Activated gamma-delta T cell treated with Interleukin-2 at 50 U/mL for 16 hours (primary cell): ENCODE measurements around the gene PLEKHM2.

ENCODE experiments used
- DNase-seq: peaks from one replicate; pipeline ENCODE4 v3.0.0-alpha.2; 2020

The PLEKHM2 gene

DNA sequence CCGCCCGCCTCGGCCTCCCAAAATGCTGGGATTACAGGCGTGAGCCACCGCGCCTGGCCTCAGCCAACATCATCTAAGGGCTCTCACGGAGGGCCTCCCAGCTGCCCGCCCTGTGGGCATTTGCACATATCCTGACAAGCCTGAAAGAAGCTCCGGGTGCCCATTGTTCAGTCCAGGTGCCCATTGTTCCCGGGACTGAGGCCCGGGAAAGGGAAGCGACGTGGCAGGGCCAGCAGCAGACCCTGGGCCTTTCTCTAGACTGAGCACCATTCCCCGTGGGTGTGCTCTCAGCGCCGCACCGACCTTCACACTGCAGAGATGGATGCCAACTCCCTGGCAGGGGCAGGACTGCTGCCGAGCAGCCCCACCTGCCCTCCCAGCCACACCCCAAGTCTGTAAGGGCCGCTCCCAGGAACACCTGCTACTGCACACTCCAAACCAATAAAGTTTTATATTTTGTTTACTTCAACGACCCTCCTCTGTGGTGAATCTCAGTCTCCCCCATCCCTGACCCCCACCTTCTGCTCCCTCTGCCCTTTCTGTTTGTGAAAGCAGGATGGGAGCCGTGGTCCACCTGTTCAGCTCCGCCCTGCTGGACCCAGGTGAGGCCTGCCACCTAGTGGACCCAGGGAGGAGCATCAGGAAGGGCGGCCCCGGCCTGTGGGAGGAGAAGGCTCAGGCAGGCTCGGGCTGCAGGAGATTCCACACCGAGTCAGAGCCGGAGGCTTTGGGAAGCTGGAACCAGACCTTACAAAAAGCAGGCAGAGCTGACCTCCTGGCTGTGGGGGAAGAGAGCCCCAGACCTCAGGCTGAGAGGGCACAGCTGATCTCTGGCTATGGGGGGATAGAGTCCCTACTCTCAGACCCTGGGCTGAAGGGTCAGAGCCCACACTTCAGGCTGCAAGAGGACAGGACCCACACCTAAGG lies 57.1 kb downstream of the PLEKHM2 start:
- DNase-seq: peak; percentile 60

DNA sequence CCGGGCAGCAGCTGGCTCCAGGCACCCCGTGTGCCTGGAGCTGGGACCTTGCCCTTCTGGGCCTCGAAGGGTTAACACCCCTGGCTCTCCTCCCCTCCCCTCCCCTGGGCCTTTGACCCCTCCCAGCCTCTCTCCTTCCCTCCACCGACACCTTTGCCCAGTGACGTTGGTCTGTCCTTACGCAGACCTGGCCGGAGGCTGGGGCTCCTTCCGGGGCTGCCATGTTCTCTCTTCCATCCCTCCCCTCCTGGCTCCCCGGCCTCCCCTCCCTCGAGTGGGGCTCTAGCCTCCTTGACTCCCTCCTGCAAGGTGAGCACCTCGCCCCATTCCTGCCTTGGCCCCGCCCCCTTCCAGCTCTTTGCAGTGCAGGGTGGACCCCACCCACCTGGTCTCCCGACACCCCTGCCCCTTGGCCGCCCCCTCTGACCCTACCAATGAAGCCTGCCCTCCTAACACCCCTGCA lies 58.2 kb downstream of the PLEKHM2 start, which contains the start of gene TMEM82:
TMEM82 (plus strand) TSS at position 161 of the 463 bp plus-strand sequence; CDS start at position 222, 61 bp downstream.
- no peak for DNase-seq

DNA sequence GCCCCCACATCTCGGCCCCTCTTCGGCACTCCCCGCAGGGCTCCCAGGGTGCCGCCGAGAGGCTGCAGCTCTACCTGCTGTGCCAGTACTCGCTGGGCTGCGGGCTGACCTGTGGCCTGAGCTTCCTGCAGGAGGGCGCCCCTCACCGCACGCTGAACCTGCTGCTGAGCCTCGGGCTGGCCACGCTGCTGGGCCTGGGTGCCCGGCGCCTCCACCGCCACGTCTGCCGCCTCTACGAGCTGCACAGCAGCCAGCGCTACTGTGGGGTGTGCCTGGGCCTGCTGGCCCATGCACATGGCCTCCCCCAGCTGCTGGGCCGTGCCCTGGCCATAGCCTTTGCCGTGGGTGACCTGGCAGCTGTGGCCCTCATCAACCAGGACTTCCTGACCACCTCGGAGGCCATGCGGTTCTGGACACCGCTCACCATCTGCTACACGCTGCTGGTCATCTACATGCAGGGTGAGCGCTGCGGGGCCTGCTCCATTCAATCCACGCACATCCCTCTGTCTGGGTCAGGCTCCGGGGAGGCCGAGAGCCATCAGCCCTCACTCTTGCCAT lies 60.1 kb downstream of the PLEKHM2 start:
- no peak for DNase-seq

DNA sequence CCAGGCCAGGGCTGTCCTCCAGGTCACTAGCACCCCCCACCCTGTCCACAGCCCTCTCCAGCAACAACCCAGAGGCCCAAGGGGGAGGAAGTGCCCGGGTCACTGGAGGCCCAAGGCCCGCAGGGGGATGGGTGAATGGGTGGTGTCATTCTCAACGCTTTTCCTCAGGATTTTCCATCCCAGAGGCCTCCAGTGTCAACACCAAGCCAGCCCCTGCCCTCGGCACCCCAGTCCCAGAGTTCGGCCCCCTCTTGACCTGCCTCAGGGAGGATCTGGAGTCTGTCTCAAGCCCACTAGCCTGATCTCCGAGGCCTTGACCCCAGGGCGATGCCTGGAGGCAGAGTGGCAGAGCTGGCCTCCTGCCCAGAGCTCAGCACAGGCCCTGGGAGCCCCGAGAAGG lies 63.3 kb downstream of the PLEKHM2 start:
- no peak for DNase-seq

DNA sequence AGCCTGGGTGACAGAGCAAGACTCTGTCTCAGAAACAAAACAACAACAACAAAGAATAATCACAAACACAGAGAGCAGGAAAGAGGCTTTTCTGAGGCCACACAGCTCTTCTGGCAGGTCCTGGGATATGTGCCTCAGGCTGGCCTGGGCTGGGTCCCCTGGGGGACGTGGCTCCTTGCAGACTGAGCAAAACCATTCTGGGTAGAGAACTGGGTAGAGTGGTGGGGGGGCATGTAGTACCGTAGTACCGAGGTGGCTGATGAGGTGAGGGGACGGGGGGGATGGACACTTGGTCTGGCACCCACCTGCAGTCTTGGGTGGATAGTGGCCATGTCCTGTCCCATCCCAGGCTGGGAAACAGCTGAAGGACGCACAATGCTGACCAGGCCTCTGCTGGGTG lies 64.1 kb downstream of the PLEKHM2 start:
- no peak for DNase-seq

DNA sequence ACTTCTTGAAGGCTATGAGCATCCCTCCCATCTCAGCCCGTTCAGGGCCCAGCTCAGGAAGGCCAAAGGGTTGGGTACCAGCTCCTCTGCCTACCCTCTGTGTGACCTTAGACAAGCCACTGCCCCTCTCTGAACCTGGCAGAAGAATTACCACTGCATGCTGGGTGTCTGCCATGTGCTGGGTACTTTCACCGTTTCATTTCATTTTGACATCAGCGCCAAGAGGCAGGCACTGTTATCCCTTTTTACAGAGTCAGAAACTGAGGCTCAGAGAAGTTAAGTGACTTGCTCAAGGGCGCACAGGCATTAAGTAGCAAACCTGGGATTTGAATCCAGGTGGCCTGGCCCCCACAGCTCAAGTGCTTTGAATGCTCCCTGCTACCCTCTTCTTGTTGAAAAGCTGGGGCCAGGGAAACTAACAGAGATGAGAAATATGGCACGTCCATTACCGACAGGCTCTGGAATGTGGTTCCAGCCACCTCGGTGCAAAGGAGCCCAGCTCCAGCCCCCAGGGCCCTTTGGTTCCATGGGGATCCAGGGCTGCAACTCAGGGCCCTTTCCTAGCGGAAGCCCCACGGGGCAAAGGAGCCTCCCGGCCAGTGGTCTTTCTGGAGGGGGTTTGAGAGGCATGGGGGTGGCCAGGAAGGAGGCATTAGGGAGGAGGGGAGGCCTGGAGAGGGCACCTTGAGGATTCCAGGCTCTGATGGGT lies 64.7 kb downstream of the PLEKHM2 start:
- no peak for DNase-seq

DNA sequence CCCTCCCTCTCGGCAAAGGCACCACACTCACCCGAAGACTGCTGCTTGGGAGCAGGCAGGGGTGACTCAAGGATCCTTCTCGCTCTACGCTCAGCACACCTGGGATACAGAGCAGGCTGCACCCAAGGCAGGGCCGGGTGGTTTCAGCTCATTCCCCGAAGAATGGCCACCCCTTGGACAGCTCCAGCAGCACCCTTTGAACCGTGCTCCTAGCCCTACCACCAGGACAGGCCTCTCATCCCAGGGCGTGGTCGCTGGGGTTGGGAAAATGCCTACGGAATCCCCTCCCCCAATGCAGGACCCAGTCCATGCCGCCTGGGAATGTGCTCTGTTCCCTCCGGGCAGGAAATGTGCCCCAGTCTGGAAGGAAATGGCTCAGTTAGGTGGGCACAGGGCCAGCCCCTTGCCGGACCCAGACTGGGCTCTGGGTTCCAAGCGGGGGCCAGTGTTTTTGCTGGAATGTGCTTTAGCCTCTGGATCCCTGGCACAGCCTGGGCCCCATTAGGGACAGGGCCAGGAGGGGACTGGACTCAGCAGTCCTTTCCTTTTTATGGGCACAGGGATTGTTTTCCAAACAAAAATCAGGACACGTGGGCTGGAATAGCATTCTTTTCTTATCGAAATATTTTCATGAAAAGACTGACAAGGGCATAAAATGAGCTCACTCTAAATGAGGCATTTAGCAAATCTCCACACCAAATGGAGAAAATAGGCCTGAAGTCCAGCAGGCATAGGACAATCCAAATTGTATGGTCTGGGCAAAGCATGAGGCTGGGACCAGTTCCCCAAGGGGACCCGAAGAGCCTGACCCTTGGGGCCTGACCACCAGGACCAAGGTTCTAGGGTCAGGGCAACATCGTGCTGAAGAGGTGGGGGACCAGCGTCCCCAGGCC lies 65.5 kb downstream of the PLEKHM2 start:
- DNase-seq: no peak

DNA sequence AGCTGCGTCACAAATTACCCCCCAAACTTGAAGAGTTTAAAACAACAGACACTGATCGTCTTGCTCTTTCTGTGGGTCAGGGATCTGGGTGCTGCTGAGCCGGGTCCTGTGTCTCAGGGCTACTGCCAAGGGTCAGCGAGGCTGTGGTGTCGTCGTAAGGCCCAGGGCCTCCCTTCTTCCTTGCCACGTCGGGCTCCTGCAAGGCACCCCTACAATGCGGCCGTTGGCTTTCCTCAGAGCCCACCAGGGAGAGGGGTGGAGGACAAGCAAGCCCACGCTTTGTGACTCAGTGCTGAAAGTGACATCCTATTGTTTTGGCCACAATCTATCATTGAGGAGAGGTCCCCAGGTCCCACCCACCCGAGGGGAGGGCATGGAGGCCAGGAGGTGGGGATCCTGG lies 66.8 kb downstream of the PLEKHM2 start:
- no peak for DNase-seq

DNA sequence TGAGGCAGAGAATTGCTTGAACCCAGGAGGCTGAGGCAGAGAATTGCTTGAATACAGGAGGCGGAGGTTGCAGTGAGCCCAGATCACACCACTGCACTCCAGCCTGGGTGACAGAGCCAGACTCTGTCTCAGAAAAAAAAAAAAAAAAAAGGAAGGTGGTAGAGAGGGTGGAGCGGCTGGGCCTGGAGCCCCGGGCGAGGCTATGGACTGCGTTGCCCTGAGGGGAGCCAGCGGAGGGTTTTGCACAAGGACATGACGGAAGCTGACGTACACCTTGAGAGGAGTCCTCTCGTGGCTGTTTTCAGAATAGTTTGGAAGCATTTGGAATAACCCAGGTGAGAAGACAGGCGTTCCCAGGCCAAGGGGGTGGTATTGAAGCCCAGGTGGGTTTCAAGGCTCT lies 67.6 kb downstream of the PLEKHM2 start:
- no peak for DNase-seq

DNA sequence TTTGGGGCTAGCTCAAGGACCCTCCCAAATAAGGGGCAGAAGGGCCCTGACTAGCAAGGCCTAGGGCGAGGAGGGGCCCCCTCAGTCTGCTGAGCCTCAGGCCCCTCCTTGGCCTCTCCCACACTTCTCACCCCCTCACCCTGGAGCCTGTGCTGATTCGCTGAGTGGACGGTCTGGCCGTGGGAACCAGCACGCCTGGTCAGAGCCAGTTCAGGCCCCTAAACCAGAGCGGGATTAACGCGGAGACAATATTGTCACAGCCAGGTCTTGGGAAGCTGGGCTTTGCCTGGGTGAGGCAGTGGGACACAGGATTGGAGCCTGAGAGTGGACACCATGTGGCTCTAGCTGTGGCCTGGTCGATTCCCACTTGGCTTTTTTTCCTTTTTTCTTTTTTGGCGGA lies 69.7 kb downstream of the PLEKHM2 start:
- DNase-seq: no peak

DNA sequence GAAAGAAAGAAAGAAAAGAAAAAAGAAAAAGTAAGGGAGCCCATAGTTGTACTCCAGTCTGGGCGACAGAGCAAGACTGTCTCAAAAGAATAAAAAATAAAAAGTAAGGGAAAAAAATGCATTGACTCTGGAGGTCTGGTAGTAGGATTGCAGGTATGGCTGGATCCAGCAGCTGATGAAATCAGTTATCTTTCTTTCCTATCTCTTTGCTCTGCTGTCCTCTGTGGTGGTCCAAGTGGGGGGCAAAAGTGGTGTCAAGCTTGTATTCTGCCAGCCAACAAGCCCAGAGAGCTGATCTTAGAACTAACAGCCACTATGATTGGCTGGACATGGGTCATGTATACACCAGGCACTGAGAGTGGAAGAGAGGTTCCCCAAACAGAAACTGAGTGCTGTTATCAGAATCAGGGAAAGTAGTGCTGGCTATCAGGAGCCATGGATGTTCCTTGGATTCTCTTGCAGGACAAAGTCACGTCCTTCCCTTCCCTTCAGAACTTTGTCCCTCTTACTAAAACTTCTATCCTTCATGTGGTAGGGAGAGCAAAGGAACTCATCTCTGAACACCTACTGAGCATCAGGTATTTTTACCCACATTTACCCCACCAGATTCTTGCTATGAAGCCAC lies 71.0 kb downstream of the PLEKHM2 start:
- no peak for DNase-seq

DNA sequence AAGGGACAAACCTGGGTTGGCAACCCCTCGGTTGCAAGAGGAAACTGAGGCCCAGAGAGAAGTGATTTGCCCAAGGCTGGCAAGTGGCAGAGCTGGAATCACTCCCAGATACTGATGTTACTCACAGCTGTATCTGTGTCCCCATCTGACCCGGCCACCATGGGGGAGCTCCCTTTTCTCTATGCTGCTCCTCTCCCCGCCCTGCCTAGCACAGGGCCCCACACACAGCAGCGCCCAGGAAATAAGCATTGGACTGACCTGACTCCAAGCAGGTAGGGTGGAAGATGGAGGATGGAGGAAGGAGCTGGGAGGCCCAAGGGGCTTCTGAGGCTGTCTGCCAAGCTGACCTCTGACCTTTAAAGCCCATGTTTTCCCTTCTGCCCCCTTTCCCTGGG lies 71.5 kb downstream of the PLEKHM2 start:
- no peak for DNase-seq

DNA sequence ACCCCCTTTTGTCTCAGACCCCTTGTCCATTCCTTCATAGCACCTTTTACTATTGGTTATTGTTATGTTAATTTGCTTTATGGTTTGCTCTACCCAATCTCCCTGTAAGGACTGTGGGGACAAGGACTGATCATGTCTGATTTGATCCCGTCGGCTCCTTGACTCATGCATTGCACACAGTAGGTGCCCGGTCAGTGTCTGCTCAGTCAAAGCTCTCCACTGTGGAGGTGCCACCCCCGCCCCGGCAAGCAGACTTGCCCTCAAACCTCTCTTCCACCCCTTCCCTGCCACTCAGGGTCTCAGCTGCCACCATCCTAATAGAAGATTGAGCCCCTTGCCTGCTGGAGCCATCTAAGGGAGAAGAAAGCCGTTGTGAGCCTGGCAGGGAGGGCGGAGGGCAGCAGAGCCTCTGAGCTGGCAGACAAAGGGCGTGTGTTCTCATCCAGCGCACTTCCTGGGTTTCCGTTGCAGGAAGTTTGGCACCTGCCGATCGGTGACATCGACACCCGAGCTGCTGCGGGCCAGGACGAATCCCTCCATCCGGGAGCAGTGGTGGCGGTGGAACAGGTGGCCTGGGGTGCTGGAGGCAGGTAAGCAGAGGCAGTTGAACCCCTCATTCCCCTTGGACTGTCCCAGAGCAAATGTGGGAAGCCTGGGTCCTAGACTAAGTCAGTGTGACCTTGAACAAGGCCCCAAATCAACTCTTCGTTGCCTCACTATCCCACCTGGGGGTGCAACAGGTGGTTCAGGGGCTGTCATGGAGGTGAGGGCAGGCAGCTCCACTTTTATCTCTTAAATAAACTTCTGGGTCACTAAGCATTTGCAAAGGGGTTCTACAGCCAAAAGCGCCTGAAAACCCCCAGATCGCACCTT lies 72.3 kb downstream of the PLEKHM2 start:
- no peak for DNase-seq

DNA sequence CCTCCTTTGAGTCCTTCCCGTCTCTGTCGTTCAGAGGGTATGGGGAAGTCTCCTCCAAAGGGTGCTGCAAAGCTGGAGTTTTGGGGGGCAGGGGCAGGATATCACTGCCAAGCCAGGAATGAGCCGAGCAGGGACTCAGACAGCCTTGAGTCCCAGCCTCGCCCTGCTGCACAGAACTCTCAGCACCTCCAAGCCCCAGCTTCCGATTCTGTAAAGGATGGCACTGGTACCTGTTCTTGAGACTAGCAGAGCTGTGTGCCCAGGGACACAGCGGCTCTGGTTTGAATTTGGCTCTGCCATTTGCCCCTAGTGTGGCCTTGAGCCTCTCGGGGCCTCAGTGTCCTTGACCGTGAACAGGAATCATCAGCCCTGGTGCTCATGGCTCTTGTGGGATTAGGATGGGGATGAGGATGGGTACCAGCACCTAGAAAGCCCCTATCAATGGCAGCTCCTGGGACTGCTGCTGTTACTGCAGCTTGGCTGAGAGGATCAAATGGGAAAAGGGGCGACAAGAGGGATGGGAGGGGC lies 73.0 kb downstream of the PLEKHM2 start:
- no peak for DNase-seq

DNA sequence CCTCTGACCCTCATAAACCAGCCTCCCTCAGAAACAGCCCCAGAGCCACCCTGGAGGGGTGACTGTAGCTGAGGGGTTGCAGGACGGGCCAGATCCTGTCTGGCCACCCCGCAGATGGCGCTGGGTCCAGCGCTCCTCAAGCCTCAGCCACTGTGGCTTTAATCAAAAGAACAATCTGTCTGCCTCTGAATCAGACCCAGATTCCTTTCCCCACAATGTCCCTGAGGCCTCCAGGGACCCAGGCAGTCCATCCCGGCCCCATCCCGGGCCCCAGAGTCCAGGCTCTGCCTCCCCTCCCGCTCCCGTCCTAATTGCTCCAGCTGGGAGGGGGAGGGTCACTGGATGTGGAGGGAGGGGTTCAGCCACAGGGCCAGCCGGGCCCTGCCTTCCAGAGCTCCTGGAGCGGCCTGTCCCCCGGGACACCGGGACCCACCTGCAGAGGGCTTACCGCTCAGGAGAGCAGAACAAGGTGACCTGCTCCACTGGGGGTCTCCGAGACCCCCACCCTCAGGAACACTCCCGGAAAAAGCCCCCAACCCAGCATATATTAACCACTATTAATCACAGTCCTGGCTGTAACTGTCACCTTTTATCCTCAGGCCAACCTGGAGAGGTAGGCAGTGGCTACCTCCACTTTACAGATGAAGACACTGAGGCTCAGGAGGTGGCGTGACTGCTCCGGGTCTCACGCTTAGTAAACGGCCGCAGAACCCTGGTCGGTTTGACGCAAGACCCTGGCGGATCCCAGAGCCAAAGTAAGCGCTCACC lies 73.6 kb downstream of the PLEKHM2 start:
- no peak for DNase-seq

DNA sequence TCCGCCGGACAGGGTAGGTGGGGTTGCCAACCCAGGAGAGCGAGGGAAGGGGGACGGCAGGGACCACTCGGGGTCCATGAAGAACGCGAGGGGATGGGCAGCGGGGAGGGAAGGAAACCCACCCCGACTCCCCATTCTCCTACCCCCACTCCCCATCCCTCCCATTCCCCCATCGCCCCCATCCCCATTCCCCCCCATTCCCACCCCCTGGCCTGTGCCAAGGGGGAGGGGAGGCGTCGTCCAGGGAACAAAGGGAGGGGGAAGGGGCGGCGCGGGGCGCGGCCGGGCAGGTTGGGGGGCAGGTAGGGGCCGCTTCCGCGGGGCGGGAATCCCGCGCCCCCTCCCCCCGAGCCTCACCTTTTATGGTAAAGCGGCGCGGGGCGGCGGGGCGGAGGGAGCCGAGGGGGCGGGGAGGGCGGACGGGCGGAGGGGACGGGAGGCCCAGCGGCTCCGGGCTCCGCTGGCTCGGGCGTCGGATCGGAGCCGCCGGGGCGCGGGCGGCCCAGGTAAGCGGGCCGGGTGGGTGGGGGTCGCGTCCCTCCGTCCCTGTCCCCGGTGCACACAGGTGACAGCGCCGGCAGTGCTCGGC lies 74.3 kb downstream of the PLEKHM2 start, which contains the start of gene FBLIM1:
FBLIM1 (plus strand) TSS at position 453 of the 589 bp plus-strand sequence. CDS start 6,189 bp downstream, outside the sequence.
- no peak for DNase-seq

DNA sequence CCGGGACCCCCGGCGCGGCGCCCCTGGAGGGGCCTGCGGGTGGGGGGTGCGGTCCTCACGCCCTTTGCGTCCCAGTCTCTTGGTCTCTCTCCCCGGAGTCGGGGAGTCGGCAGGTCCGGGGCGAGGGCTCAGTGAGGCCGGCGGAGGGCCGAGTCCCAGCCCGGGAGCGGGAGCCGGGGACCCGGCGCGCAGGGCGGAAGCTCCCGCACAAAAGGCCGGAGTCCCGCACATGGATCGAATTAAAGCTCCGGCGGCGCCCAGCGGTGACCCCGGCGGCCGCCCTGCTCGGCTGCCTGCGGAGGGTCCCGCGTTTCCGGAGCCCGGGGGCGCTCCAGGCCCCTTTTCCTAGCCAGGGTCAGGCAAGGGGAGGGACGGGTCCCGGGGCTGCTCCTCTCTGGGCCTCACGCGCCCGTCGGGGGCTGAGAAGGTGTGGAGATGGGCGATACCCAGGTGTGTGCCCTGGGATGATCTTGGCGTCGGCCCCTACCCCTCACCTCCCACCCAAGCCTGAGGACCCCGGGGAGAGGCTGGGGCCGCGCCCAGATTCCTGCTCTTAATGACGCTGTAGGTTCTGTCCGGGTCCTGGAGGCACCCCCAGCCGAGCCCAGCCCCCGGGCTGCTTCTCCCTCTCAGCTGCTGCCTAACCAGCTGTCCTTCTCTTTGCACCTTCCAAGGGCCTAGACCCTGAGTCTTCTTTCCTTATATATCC lies 75.0 kb downstream of the PLEKHM2 start:
- DNase-seq: no peak

DNA sequence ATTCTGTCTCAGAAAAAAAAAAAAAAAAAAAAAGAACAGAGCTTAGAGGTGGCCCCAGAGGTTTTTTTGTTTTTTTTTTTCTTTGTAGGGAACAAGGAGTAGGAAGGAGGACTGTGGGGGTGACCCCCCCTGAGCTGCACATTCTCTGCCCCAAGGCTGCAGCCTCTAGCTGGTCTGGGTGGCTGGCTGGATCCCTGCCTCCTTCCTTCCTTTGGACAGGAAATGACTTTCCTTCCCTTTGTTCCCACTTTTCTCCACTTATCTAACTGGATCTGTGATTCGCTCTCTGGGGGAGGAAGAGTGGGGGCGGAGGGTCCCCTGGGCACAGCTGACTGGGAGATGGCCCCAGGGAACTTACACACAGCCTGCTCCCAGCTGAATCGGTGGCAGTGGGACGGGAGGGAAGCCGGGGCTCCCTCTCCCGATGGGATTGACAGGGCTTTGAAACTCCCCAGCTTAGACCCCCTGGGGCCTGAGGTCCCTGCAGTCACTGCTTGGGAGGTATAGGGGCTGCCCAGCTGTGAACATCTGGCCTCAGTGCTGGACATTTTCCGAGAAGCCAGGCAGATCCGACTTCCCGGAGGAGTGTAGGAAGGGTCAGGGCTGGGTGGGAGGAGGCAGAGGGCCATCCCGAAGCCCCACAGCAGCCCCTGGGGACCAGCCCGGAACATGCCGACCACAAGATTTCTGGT lies 76.5 kb downstream of the PLEKHM2 start:
- no peak for DNase-seq
